GM12878 (cell line): Measurements from ENCODE around the gene PAGE5. TPM values are rescaled to one million over a fixed set of nuclear protein-coding genes. Genes with fewer than 3 reads are reported as not detected.

Source experiments
- ATAC-seq: fragments of 200-7000 bp; cut with Tn5 transposase; 3 replicates; pipeline ENCODE4 v1.9.1; 2020; ENCODE audit warnings: mild to moderate bottlenecking, moderate library complexity
- Bru-seq: library from RNA; stranded (reverse); fragments of 400-500 nt; gene quantifications from one replicate; lab custom pipeline; 2021; lab: Mats Ljungman, UMichigan
- BruChase-seq, 2 experiments: library from RNA; stranded (reverse); fragments of 400-500 nt; gene quantifications; one replicate each; lab custom pipeline; 2021; lab: Mats Ljungman, UMichigan
- BruUV-seq: library from RNA; stranded (reverse); fragments of 400-500 nt; replicated peaks from 2 replicates; lab custom pipeline; 2021; lab: Mats Ljungman, UMichigan
- CTCF ChIA-PET: fragments of 300-600 bp; sonication (Branson Sonifier 250); formaldehyde crosslinking; extraction: SDS; loops from one replicate; lab custom pipeline; 2021; ENCODE audit warnings: inconsistent platforms; lab: Yijun Ruan, JAX
- POLR2A ChIA-PET: fragments of 350-600 bp; formaldehyde crosslinking; extraction: SDS; loops from one replicate; lab custom pipeline; 2021; ENCODE audit warnings: inconsistent platforms; lab: Charles Lee
- RAD21 ChIA-PET: fragments of 300-600 bp; sonication (Branson Sonifier 250); formaldehyde crosslinking; loops from one replicate; lab custom pipeline; 2023; ENCODE audit warnings: antibody characterized with exemption; ENCODE audit not compliant: unreplicated experiment; lab: Charles Lee
- SMC1A ChIA-PET: fragments of 300-600 bp; sonication (Branson Sonifier 250); formaldehyde crosslinking; loops from one replicate; lab custom pipeline; 2023; ENCODE audit not compliant: unreplicated experiment, uncharacterized antibody; lab: Charles Lee
- DNase-seq: peaks from one replicate; pipeline ENCODE4 v3.0.0-alpha.2; 2011; ENCODE audit warnings: low read depth, low spot score
- FAIRE-seq: peaks from 3 replicates; lab custom pipeline; 2011; peaks lifted over from hg19 to GRCh38; lab: Jason Lieb, UNC
- H2AFZ ChIP-seq: 2 replicates; pipeline ENCODE4 v1.6.0; 2011; ENCODE audit warnings: low read depth, low read length, control low read depth; ENCODE audit not compliant: control insufficient read depth
- H3K27ac ChIP-seq: 2 replicates; pipeline ENCODE4 v1.5.1; 2011; ENCODE audit warnings: control low read depth; ENCODE audit not compliant: control insufficient read depth, insufficient read depth
- H3K27me3 ChIP-seq, 2 experiments: replicated peaks in 1 of 2; 2 replicates each; pipeline versions ENCODE4 v1.6.0 to v1.6.1; 2011; ENCODE audit warnings: low read length in 1 of 2; ENCODE audit not compliant: control insufficient read depth in 2 of 2, insufficient read depth in 2 of 2
- H3K36me3 ChIP-seq, 2 experiments: 2 replicates each; pipeline ENCODE4 v1.5.1; 2011; ENCODE audit warnings: low read length in 1 of 2; ENCODE audit not compliant: control insufficient read depth in 2 of 2, insufficient read depth in 2 of 2
- H3K4me1 ChIP-seq: 2 replicates; pipeline ENCODE4 v1.6.1; 2011; ENCODE audit warnings: mild to moderate bottlenecking, low read length, moderate library complexity, mixed read lengths; ENCODE audit not compliant: control insufficient read depth, insufficient read depth
- H3K4me2 ChIP-seq: 2 replicates; pipeline ENCODE4 v1.6.0; 2011; ENCODE audit warnings: control low read depth; ENCODE audit not compliant: control insufficient read depth, insufficient read depth
- H3K4me3 ChIP-seq: fragments of 200-600 bp; sonication (generic); 2 replicates; pipeline ENCODE4 v1.5.1; 2016
- H3K79me2 ChIP-seq: 2 replicates; pipeline ENCODE4 v1.6.0; 2011; ENCODE audit warnings: low read length; ENCODE audit not compliant: control insufficient read depth, insufficient read depth
- H3K9ac ChIP-seq: 2 replicates; pipeline ENCODE4 v1.8.0; 2011; ENCODE audit warnings: low read length, control low read depth, mixed read lengths; ENCODE audit not compliant: control insufficient read depth, insufficient read depth
- H3K9me3 ChIP-seq: replicated peaks from 3 replicates; pipeline ENCODE4 v1.5.1; 2011; ENCODE audit warnings: mild to moderate bottlenecking, low read length; ENCODE audit not compliant: control insufficient read depth, insufficient read depth
- H4K20me1 ChIP-seq: 2 replicates; pipeline ENCODE4 v1.6.0; 2011; ENCODE audit not compliant: control insufficient read depth, insufficient read depth
- EP300 ChIP-seq, 2 experiments: fragments of 150-350 bp in 1 of 2; IDR thresholded peaks; 2 replicates each; pipeline ENCODE4 v1.6.1; 2011 to 2012; ENCODE audit warnings: low read depth in 2 of 2, low read length in 2 of 2, borderline replicate concordance in 1 of 2, improper control_type of control experiment in 1 of 2, inconsistent platforms in 1 of 2; ENCODE audit not compliant: control insufficient read depth in 1 of 2
- MTA3 ChIP-seq: IDR thresholded peaks from 2 replicates; pipeline ENCODE4 v1.6.1; 2012; ENCODE audit warnings: low read length, inconsistent platforms, borderline replicate concordance
- NR2C2 ChIP-seq: IDR thresholded peaks from 2 replicates; pipeline ENCODE4 v1.6.1; 2011; ENCODE audit warnings: borderline replicate concordance, low read depth; ENCODE audit not compliant: control insufficient read depth, insufficient read length
- SREBF1 ChIP-seq: IDR thresholded peaks from 2 replicates; pipeline ENCODE4 v1.6.1; 2012; ENCODE audit warnings: mild to moderate bottlenecking, low read length
- WRNIP1 ChIP-seq: IDR thresholded peaks from 2 replicates; pipeline ENCODE4 v1.6.1; 2011; ENCODE audit warnings: low read depth, low read length, improper control_type of control experiment, borderline replicate concordance
- ZBED1 ChIP-seq: IDR thresholded peaks from 2 replicates; pipeline ENCODE4 v1.6.1; 2016; ENCODE audit warnings: borderline replicate concordance
- ZNF274 ChIP-seq: IDR thresholded peaks from one replicate; pipeline ENCODE4 v1.8.0; 2011; ENCODE audit not compliant: insufficient read length, insufficient read depth
- WGBS: methylation state at CpG from one replicate; pipeline ENCODE4 v1.1.6; 2016; ENCODE audit warnings: low lambda C conversion rate; ENCODE audit not compliant: insufficient replicate concordance, insufficient coverage; ENCODE audit errors: missing lambda C conversion rate; 5-methylcytosine and 5-hydroxymethylcytosine counted together
- in situ Hi-C: fragments of 300-500 bp; cut with MboI; formaldehyde crosslinking; loops from 9 replicates; pipeline ENCODE4 v1.14.3; 2018; ENCODE audit warnings: mixed read lengths
- intact Hi-C: fragments of 100-400 bp; cut with micrococcal nuclease; formaldehyde crosslinking; loops from one replicate; pipeline ENCODE4 v1.14.2; 2022; ENCODE audit not compliant: unreplicated experiment
- long read RNA-seq, 2 experiments: library from polyadenylated mRNA; unstranded; transcript quantifications; one replicate each; pipeline ENCODE4 v2.0.0, GENCODE V29; 2019 to 2020
- polyA minus RNA-seq, 3 experiments: library from RNA; depleted of rRNA, polyadenylated mRNA; stranded (reverse); fragments of >200 nt; gene quantifications; 2 replicates each; pipeline ENCODE4 v1.2.3, GENCODE V29; 2011
- polyA plus RNA-seq, 11 experiments: library from polyadenylated mRNA; depleted of rRNA in 4 of 11; unstranded in 6 of 11; stranded (reverse) in 5 of 11; fragments of >200 nt; fragmentation: Nextera tagmentation in 4 of 11; fragmentation: Illumina TruSeq in 1 of 11; extraction: Ambion mirVana in 4 of 11; extraction: Trizol in 1 of 11; gene quantifications; 1 replicate in 1 of 11; 2 replicates in 10 of 11; pipeline versions ENCODE4 v1.2.1 to v1.2.3, GENCODE V29; 2011 to 2016; ENCODE audit warnings: inconsistent platforms in 2 of 11, missing spikeins in 2 of 11, low read depth in 1 of 11
- total RNA-seq, 4 experiments: library from RNA; depleted of rRNA in 3 of 4; stranded (reverse); fragments of >200 nt in 3 of 4; fragmentation: Illumina TruSeq in 1 of 4; extraction: Trizol in 1 of 4; gene quantifications; 2 replicates each; pipeline versions ENCODE4 v1.2.1 to v1.2.3, GENCODE V29; 2013 to 2021

The PAGE5 gene
- total RNA-seq (2013; cell fraction: nucleolus; rRNA removed) = not detected in 2 replicates
- total RNA-seq (2014; rRNA removed) = not detected in 2 replicates
- 0.45 TPM in 1 of 2 replicates, not detected in the other for total RNA-seq (2014; rRNA removed; fragmentation: Illumina TruSeq; extraction: Trizol)
- not detected in 2 replicates for total RNA-seq (2021)
- polyA plus RNA-seq (2011; ENCODE audit: low read depth) = not detected
- 3.7 and 4.2 TPM in 2 replicates for polyA plus RNA-seq (2011; rRNA removed)
- polyA plus RNA-seq (2011; cell fraction: cytosol; rRNA removed) = 1.3 and 1.6 TPM in 2 replicates
- polyA plus RNA-seq (2011; cell fraction: nucleus; rRNA removed) = 0.60 and 0.75 TPM in 2 replicates
- not detected in 2 replicates for polyA plus RNA-seq (2012)
- not detected in 2 replicates for polyA plus RNA-seq (2014; fragmentation: Illumina TruSeq; extraction: Trizol)
- polyA plus RNA-seq (2014; fragmentation: Nextera tagmentation; extraction: Ambion mirVana) = under 1 TPM; 0.23 to 0.49 TPM
- polyA plus RNA-seq (2014; rRNA removed) = not detected in 2 replicates
- polyA plus RNA-seq (2016; fragmentation: Nextera tagmentation; extraction: Ambion mirVana) = not detected
- polyA minus RNA-seq (2011; rRNA and poly(A)+ RNA removed) = not detected in 2 replicates
- not detected in 2 replicates for polyA minus RNA-seq (2011; cell fraction: cytosol; rRNA and poly(A)+ RNA removed)
- polyA minus RNA-seq (2011; cell fraction: nucleus; rRNA and poly(A)+ RNA removed) = not detected in 2 replicates
- percentile 18 among the genes with signal in this experiment for Bru-seq, nascent RNA
- percentile 20 among the genes with signal in this experiment for BruChase-seq, experiment 1, labeled RNA remaining after a 6-hour chase
- percentile 14 among the genes with signal in this experiment for BruChase-seq, experiment 2, labeled RNA remaining after a 2-hour chase
- long read RNA-seq, experiment 1, partial matches to known transcripts = 0 of 3 reads
- long read RNA-seq, experiment 1, other reads (novel, unspliced or antisense) = 0 of 3 reads
- long read RNA-seq, experiment 2, transcript PAGE5-203 (5 exons, 540 nt) = major isoform, 8 of 9 reads
- long read RNA-seq, experiment 2, partial matches to known transcripts = 0 of 9 reads
- long read RNA-seq, experiment 2, other reads (novel, unspliced or antisense) = 0 of 9 reads

- no peaks in the 10 kb centered on the region for H3K4me1 ChIP-seq
- ChIA-PET POLR2A (no interaction called here), RAD21 (no interaction called here), CTCF (no interaction called here), SMC1A (no interaction called here)
- no peak within 1 kb of the TSS for H3K4me2 ChIP-seq
- no peak within 1 kb of the TSS for H3K4me3 ChIP-seq
- H3K9me3 ChIP-seq = no peaks in the 10 kb centered on the region
- H3K27me3 ChIP-seq = no peaks in the 10 kb centered on the region
- no peak for ATAC-seq
- BruUV-seq = no TSS peak
- H3K79me2 ChIP-seq = no peaks in the 10 kb centered on the region
- 61% methylated on average over 30 of the region's 30 CpGs for WGBS
- no peak within 1 kb of the TSS for H3K9ac ChIP-seq
- H4K20me1 ChIP-seq = no peaks in the 10 kb centered on the region
- in situ Hi-C loops = no loop called here
- intact Hi-C loops = no loop called here
- H3K27ac ChIP-seq = no peak within 1 kb of the TSS
- no peaks in the 10 kb centered on the region for H3K36me3 ChIP-seq
- no peak for DNase-seq
- no peak within 1 kb of the TSS for H2AFZ ChIP-seq
- no peak for FAIRE-seq
- TF ChIP-seq NR2C2 (no peak), ZBED1 (no peak), EP300 (IDR thresholded peaks at IDR 0.05; ENCODE audit: borderline replicate concordance in 1 of 2, control insufficient read depth in 1 of 2, low read depth in 2 of 2, low read length in 2 of 2) (no peak), WRNIP1 (no peak), ZNF274 (no peak), MTA3 (no peak), SREBF1 (no peak)
- TF ChIP-seq, all 136 proteins: peak for 0
Observed at GRCh38 chrX:55220119-55220794, at the start of gene PAGE5. Gene PAGE5 (plus strand): TSS chrX:55220346. CDS start chrX:55221383, 1,037 bp downstream.
